ENCODE results near the gene AGRP. TPM values are rescaled to one million over a fixed set of nuclear protein-coding genes. Genes with fewer than 3 reads are reported as not detected.

AGRP gene
- total and polyA plus RNA-seq, 2 of the 4 experiments (the other 2 are of a cell fraction) = not detected

- H2BK20ac ChIP-seq (ENCODE audit: low read depth, low read length) = no peak overlapping the region
- ChIA-PET CTCF (no interaction called here), POLR2A (ENCODE audit: unreplicated experiment) (no interaction called here)
- no peak overlapping the region for H2BK5ac ChIP-seq (ENCODE audit: low read depth, low read length, poor library complexity, severe bottlenecking)
- H4K20me1 ChIP-seq (ENCODE audit: insufficient read depth, low read length) = peaks cover 62% of the 10 kb centered on the region
- H4K8ac ChIP-seq (ENCODE audit: low read depth in 2 of 2, low read length in 2 of 2) = no peak overlapping the region
- H3K79me1 ChIP-seq (ENCODE audit: low read depth in 1 of 2, low read length in 2 of 2) = peaks cover 11 to 55% of the 10 kb centered on the region in 2 experiments
- in situ Hi-C loops (cut with MboI; ENCODE audit: low sequenced_read_pairs) (no loop called here), dilution Hi-C loops (cut with HindIII; ENCODE audit: low sequenced_read_pairs, unreplicated experiment) (no loop called here), intact Hi-C loops (cut with micrococcal nuclease) (no loop called here)
- H2AFZ ChIP-seq (replicated peaks; ENCODE audit: low read length, poor library complexity) = no peak overlapping the region
- ATAC-seq (ENCODE audit: low read depth) (no peak), DNase-seq (no peak)
- H4K91ac ChIP-seq (ENCODE audit: insufficient read depth, low read depth, low read length) = no peak overlapping the region
- H3K23ac ChIP-seq (ENCODE audit: low read depth, low read length) = no peak overlapping the region
- H3K14ac ChIP-seq (replicated peaks; ENCODE audit: low read depth, low read length) = no peak overlapping the region
- no peaks in the 10 kb centered on the region for H3K9me3 ChIP-seq (ENCODE audit: control insufficient read depth, insufficient read depth, low read length)
- H2BK120ac ChIP-seq (ENCODE audit: low read depth, low read length) = no peak overlapping the region
- BruUV-seq (replicated peaks) = no TSS peak
- no peaks in the 10 kb centered on the region for H3K27me3 ChIP-seq (ENCODE audit: control insufficient read depth, insufficient read depth, low read length)
- H3K4ac ChIP-seq (ENCODE audit: low read depth, low read length) = no peak overlapping the region
- H3K18ac ChIP-seq (ENCODE audit: low read depth, low read length) = no peak overlapping the region
- 50% methylated on average over 2 of the region's 2 CpGs; no CpG with 5 or more reads in 1 of the 2 experiments for WGBS, 2 experiments (ENCODE audit: extremely low coverage in 2 of 2, insufficient read length in 1 of 2)
- H2BK15ac ChIP-seq (ENCODE audit: low read depth, low read length) = no peak overlapping the region
- peaks cover 32% of the 10 kb centered on the region for H3K4me1 ChIP-seq (ENCODE audit: control insufficient read depth, insufficient read depth, low read length)
- no peak overlapping the region for H3K27ac ChIP-seq (ENCODE audit: insufficient read depth, low read length)
- no peak overlapping the region for H2AK9ac ChIP-seq (replicated peaks; ENCODE audit: low read depth, low read length, poor library complexity)
- no peak overlapping the region for H3K4me2 ChIP-seq (ENCODE audit: low read depth, low read length)
- H3K56ac ChIP-seq (ENCODE audit: extremely low read depth, insufficient read depth, low read length) = no peak overlapping the region
- no peak overlapping the region for H4K5ac ChIP-seq (ENCODE audit: low read depth, low read length)
- no peak overlapping the region for H2AK5ac ChIP-seq (ENCODE audit: low read depth, low read length)
- TF ChIP-seq FOS (IDR thresholded peaks at IDR 0.05; ENCODE audit: low read depth, low read length) (no peak), CTCF (conservative IDR thresholded peaks at IDR 0.05; ENCODE audit: low read depth, low read length) (no peak)
- H3K9ac ChIP-seq (ENCODE audit: low read depth, low read length) = no peak overlapping the region
- H3K4me3 ChIP-seq (ENCODE audit: insufficient read depth, low read depth, low read length) = no peak overlapping the region
- peaks cover 18% of the 10 kb centered on the region; the same call in 1 of the 2 replicates for H3K36me3 ChIP-seq (ENCODE audit: control insufficient read depth, insufficient read depth, low read length)
- H3K9me1 ChIP-seq (ENCODE audit: insufficient read depth, low read length) = peaks cover 11% of the 10 kb centered on the region; the same call in 1 of the 2 replicates
Observed at GRCh38 chr16:67449336-67449735, 34.0 kb downstream of the AGRP start.
